ENCODE measurements around the gene MARF1.

MARF1 gene

GRCh38 chr16:15639061-15639568, 3.8 kb downstream of the MARF1 start:
- Mint-ChIP-seq H3K27me3 (no peaks in the 10 kb centered on the region), H3K27ac (ENCODE audit: low read depth) (peak overlapping the region; percentile 88), H3K9me3 (no peaks in the 10 kb centered on the region), H3K36me3 (ENCODE audit: insufficient read depth) (peaks cover 62% of the 10 kb centered on the region), H3K4me1 (peaks cover 61% of the 10 kb centered on the region), H3K4me3 (peak overlapping the region; percentile 57)
- ATAC-seq (replicated peaks; ENCODE audit: extremely low read depth, poor library complexity, severe bottlenecking): peak; percentile 2
- DNase-seq (ENCODE audit: low spot score in 2 of 2): no peak

- H3K4me1 Mint-ChIP-seq: peaks cover 65% of the 10 kb centered on the region
- H3K36me3 Mint-ChIP-seq (ENCODE audit: insufficient read depth): peaks cover 71% of the 10 kb centered on the region
- ATAC-seq (replicated peaks; ENCODE audit: extremely low read depth, poor library complexity, severe bottlenecking) (peak; percentile 76), DNase-seq (ENCODE audit: low spot score in 2 of 2) (no peak)
- H3K4me3 Mint-ChIP-seq: peak overlapping the region; percentile 57
- no peaks in the 10 kb centered on the region for H3K9me3 Mint-ChIP-seq
- H3K27ac Mint-ChIP-seq (ENCODE audit: low read depth): peak overlapping the region; percentile 88
- H3K27me3 Mint-ChIP-seq: no peaks in the 10 kb centered on the region
Measured at GRCh38 chr16:15636392-15636873, 6.5 kb downstream of the MARF1 start.

GRCh38 chr16:15635926-15636325, 7.0 kb downstream of the MARF1 start:
- Mint-ChIP-seq H3K9me3 (no peaks in the 10 kb centered on the region), H3K36me3 (ENCODE audit: insufficient read depth) (peaks cover 72% of the 10 kb centered on the region), H3K4me1 (peaks cover 60% of the 10 kb centered on the region), H3K27me3 (no peaks in the 10 kb centered on the region), H3K27ac (ENCODE audit: low read depth) (peak overlapping the region; percentile 88), H3K4me3 (peak overlapping the region; percentile 57)
- ATAC-seq (replicated peaks; ENCODE audit: extremely low read depth, poor library complexity, severe bottlenecking): no peak
- DNase-seq (ENCODE audit: low spot score in 2 of 2): no peak

GRCh38 chr16:15631730-15632409, 11.1 kb downstream of the MARF1 start:
- Mint-ChIP-seq H3K27ac (ENCODE audit: low read depth) (no peak overlapping the region), H3K9me3 (no peaks in the 10 kb centered on the region), H3K4me3 (no peak overlapping the region), H3K36me3 (ENCODE audit: insufficient read depth) (peaks cover 74% of the 10 kb centered on the region), H3K27me3 (no peaks in the 10 kb centered on the region), H3K4me1 (peaks cover 36% of the 10 kb centered on the region)
- ATAC-seq (replicated peaks; ENCODE audit: extremely low read depth, poor library complexity, severe bottlenecking) (no peak), DNase-seq (ENCODE audit: low spot score in 2 of 2) (no peak)

GRCh38 chr16:15621889-15622288, 21.1 kb downstream of the MARF1 start:
- H3K4me3 Mint-ChIP-seq: no peak overlapping the region
- H3K9me3 Mint-ChIP-seq: no peaks in the 10 kb centered on the region
- H3K27me3 Mint-ChIP-seq: no peaks in the 10 kb centered on the region
- peaks cover 79% of the 10 kb centered on the region for H3K36me3 Mint-ChIP-seq (ENCODE audit: insufficient read depth)
- ATAC-seq (replicated peaks; ENCODE audit: extremely low read depth, poor library complexity, severe bottlenecking) (no peak), DNase-seq (ENCODE audit: low spot score in 2 of 2) (no peak)
- no peaks in the 10 kb centered on the region for H3K4me1 Mint-ChIP-seq
- no peak overlapping the region for H3K27ac Mint-ChIP-seq (ENCODE audit: low read depth)

- Mint-ChIP-seq H3K9me3 (no peaks in the 10 kb centered on the region), H3K27ac (ENCODE audit: low read depth) (no peak overlapping the region), H3K36me3 (ENCODE audit: insufficient read depth) (peaks cover 79% of the 10 kb centered on the region), H3K4me1 (no peaks in the 10 kb centered on the region), H3K27me3 (no peaks in the 10 kb centered on the region), H3K4me3 (no peak overlapping the region)
- ATAC-seq (replicated peaks; ENCODE audit: extremely low read depth, poor library complexity, severe bottlenecking) (no peak), DNase-seq (ENCODE audit: low spot score in 2 of 2) (no peak)
Measured at GRCh38 chr16:15621456-15621855, 21.5 kb downstream of the MARF1 start.

- H3K4me3 Mint-ChIP-seq: no peak overlapping the region
- ATAC-seq (replicated peaks; ENCODE audit: extremely low read depth, poor library complexity, severe bottlenecking) (no peak), DNase-seq (ENCODE audit: low spot score in 2 of 2) (no peak)
- no peaks in the 10 kb centered on the region for H3K27me3 Mint-ChIP-seq
- H3K4me1 Mint-ChIP-seq: no peaks in the 10 kb centered on the region
- no peaks in the 10 kb centered on the region for H3K9me3 Mint-ChIP-seq
- peaks cover 80% of the 10 kb centered on the region for H3K36me3 Mint-ChIP-seq (ENCODE audit: insufficient read depth)
- H3K27ac Mint-ChIP-seq (ENCODE audit: low read depth): no peak overlapping the region
Measured at GRCh38 chr16:15620611-15621195, 22.3 kb downstream of the MARF1 start.

- Mint-ChIP-seq H3K4me1 (no peaks in the 10 kb centered on the region), H3K9me3 (no peaks in the 10 kb centered on the region), H3K36me3 (ENCODE audit: insufficient read depth) (peaks cover 78% of the 10 kb centered on the region), H3K27ac (ENCODE audit: low read depth) (peak overlapping the region; percentile 30), H3K27me3 (no peaks in the 10 kb centered on the region), H3K4me3 (no peak overlapping the region)
- no peak for ATAC-seq (replicated peaks; ENCODE audit: extremely low read depth, poor library complexity, severe bottlenecking)
- DNase-seq (ENCODE audit: low spot score in 2 of 2): no peak
Measured at GRCh38 chr16:15618392-15618791, 24.6 kb downstream of the MARF1 start.

GRCh38 chr16:15617901-15618300, 25.1 kb downstream of the MARF1 start:
- ATAC-seq (replicated peaks; ENCODE audit: extremely low read depth, poor library complexity, severe bottlenecking): no peak
- DNase-seq (ENCODE audit: low spot score in 2 of 2): no peak
- Mint-ChIP-seq H3K9me3 (no peaks in the 10 kb centered on the region), H3K27me3 (no peaks in the 10 kb centered on the region), H3K36me3 (ENCODE audit: insufficient read depth) (peaks cover 80% of the 10 kb centered on the region), H3K4me1 (no peaks in the 10 kb centered on the region), H3K27ac (ENCODE audit: low read depth) (peak overlapping the region; percentile 30), H3K4me3 (no peak overlapping the region)

GRCh38 chr16:15616475-15617165, 26.3 kb downstream of the MARF1 start:
- Mint-ChIP-seq H3K36me3 (ENCODE audit: insufficient read depth) (peaks cover 81% of the 10 kb centered on the region), H3K4me3 (no peak overlapping the region), H3K27ac (ENCODE audit: low read depth) (no peak overlapping the region), H3K9me3 (no peaks in the 10 kb centered on the region), H3K4me1 (no peaks in the 10 kb centered on the region), H3K27me3 (no peaks in the 10 kb centered on the region)
- DNase-seq (ENCODE audit: low spot score in 2 of 2) (no peak), ATAC-seq (replicated peaks; ENCODE audit: extremely low read depth, poor library complexity, severe bottlenecking) (no peak)

GRCh38 chr16:15616012-15616411, 26.9 kb downstream of the MARF1 start:
- DNase-seq (ENCODE audit: low spot score in 2 of 2): no peak
- Mint-ChIP-seq H3K27ac (ENCODE audit: low read depth) (no peak overlapping the region), H3K36me3 (ENCODE audit: insufficient read depth) (peaks cover 78% of the 10 kb centered on the region), H3K9me3 (no peaks in the 10 kb centered on the region), H3K4me1 (no peaks in the 10 kb centered on the region), H3K27me3 (no peaks in the 10 kb centered on the region), H3K4me3 (no peak overlapping the region)
- ATAC-seq (replicated peaks; ENCODE audit: extremely low read depth, poor library complexity, severe bottlenecking): no peak

GRCh38 chr16:15613676-15614075, 29.3 kb downstream of the MARF1 start:
- ATAC-seq (replicated peaks; ENCODE audit: extremely low read depth, poor library complexity, severe bottlenecking) (no peak), DNase-seq (ENCODE audit: low spot score in 2 of 2) (no peak)
- Mint-ChIP-seq H3K27me3 (no peaks in the 10 kb centered on the region), H3K27ac (ENCODE audit: low read depth) (peak overlapping the region; percentile 74), H3K4me1 (no peaks in the 10 kb centered on the region), H3K4me3 (no peak overlapping the region), H3K36me3 (ENCODE audit: insufficient read depth) (peaks cover 79% of the 10 kb centered on the region), H3K9me3 (no peaks in the 10 kb centered on the region)

- no peak for ATAC-seq (replicated peaks; ENCODE audit: extremely low read depth, poor library complexity, severe bottlenecking)
Measured at GRCh38 chr16:15611610-15612009, 31.3 kb downstream of the MARF1 start.

More at GRCh38 chr16:15611610-15612009, 31.3 kb downstream of the MARF1 start:
- no peak overlapping the region for H3K27ac Mint-ChIP-seq (ENCODE audit: low read depth)
- H3K4me1 Mint-ChIP-seq: peaks cover 5% of the 10 kb centered on the region
- no peak for DNase-seq (ENCODE audit: low spot score in 2 of 2)
- H3K4me3 Mint-ChIP-seq: no peak overlapping the region
- peaks cover 85% of the 10 kb centered on the region for H3K36me3 Mint-ChIP-seq (ENCODE audit: insufficient read depth)
- H3K9me3 Mint-ChIP-seq: no peaks in the 10 kb centered on the region
- H3K27me3 Mint-ChIP-seq: no peaks in the 10 kb centered on the region

Data from central memory CD8-positive, alpha-beta T cell (primary cell).